Neuronal stem cell (in vitro differentiated cells): ENCODE data around the gene PVR.

Experiments
- DNase-seq: peaks from one replicate; pipeline ENCODE4 v3.0.0-alpha.2; 2013; ENCODE audit warnings: low spot score
- H2AFZ ChIP-seq: one replicate; pipeline ENCODE4 v1.6.1; 2013; ENCODE audit warnings: mild to moderate bottlenecking, low read length, inconsistent platforms
- H2AK5ac ChIP-seq: 2 replicates; pipeline ENCODE4 v1.6.1; 2013; ENCODE audit warnings: low read depth, mild to moderate bottlenecking, inconsistent platforms, low read length, moderate library complexity, mixed read lengths
- H2BK120ac ChIP-seq: 2 replicates; pipeline ENCODE4 v1.6.1; 2013; ENCODE audit warnings: low read depth, mild to moderate bottlenecking, inconsistent platforms, low read length, moderate library complexity, mixed read lengths
- H2BK12ac ChIP-seq: one replicate; pipeline ENCODE4 v1.6.1; 2013; ENCODE audit warnings: low read length, inconsistent platforms
- H2BK15ac ChIP-seq: 2 replicates; pipeline ENCODE4 v1.6.1; 2013; ENCODE audit warnings: mild to moderate bottlenecking, low read length, inconsistent platforms, mixed read lengths
- H2BK5ac ChIP-seq: one replicate; pipeline ENCODE4 v1.6.1; 2013; ENCODE audit warnings: inconsistent platforms, mild to moderate bottlenecking, low read length, moderate library complexity
- H3K14ac ChIP-seq: one replicate; pipeline ENCODE4 v1.6.1; 2013; ENCODE audit warnings: low read length, inconsistent platforms
- H3K18ac ChIP-seq: 2 replicates; pipeline ENCODE4 v1.6.1; 2013; ENCODE audit warnings: low read length, inconsistent platforms
- H3K23ac ChIP-seq: 2 replicates; pipeline ENCODE4 v1.6.1; 2013; ENCODE audit warnings: low read depth, mild to moderate bottlenecking, mixed read lengths, low read length, inconsistent platforms; ENCODE audit not compliant: poor library complexity
- H3K27ac ChIP-seq: replicated peaks from 3 replicates; pipeline ENCODE4 v1.5.1; 2013; ENCODE audit warnings: low read length, inconsistent platforms
- H3K27me3 ChIP-seq, 3 experiments: 2 replicates each; pipeline ENCODE4 v1.6.1; 2013; ENCODE audit warnings: low read length in 3 of 3, mild to moderate bottlenecking in 2 of 3, inconsistent platforms in 1 of 3, low read depth in 1 of 3, mixed read lengths in 1 of 3, moderate library complexity in 1 of 3; ENCODE audit not compliant: control insufficient read depth in 3 of 3, insufficient read depth in 3 of 3
- H3K36me3 ChIP-seq, 2 donors: replicated peaks in 1 of 2; 2 replicates each; pipeline ENCODE4 v1.6.1; 2013; ENCODE audit warnings: low read length in 2 of 2; ENCODE audit not compliant: control insufficient read depth in 2 of 2, insufficient read depth in 2 of 2
- H3K4ac ChIP-seq: 2 replicates; pipeline ENCODE4 v1.6.1; 2013; ENCODE audit warnings: inconsistent platforms, mild to moderate bottlenecking, low read length, moderate library complexity
- H3K4me1 ChIP-seq, 2 donors: 1 replicate in 1 of 2; 2 replicates in 1 of 2; pipeline ENCODE4 v1.6.1; 2013; ENCODE audit warnings: low read length in 2 of 2, low read depth in 1 of 2; ENCODE audit not compliant: control insufficient read depth in 2 of 2, insufficient read depth in 1 of 2
- H3K4me2 ChIP-seq: one replicate; pipeline ENCODE4 v1.6.1; 2013; ENCODE audit warnings: mild to moderate bottlenecking, low read length, inconsistent platforms; ENCODE audit not compliant: insufficient read depth, poor library complexity, severe bottlenecking
- H3K4me3 ChIP-seq, 2 donors: 2 replicates each; pipeline ENCODE4 v1.5.1; 2013; ENCODE audit warnings: low read length in 2 of 2, mild to moderate bottlenecking in 2 of 2, inconsistent platforms in 1 of 2, moderate library complexity in 1 of 2
- H3K79me1 ChIP-seq: one replicate; pipeline ENCODE4 v1.6.1; 2013; ENCODE audit warnings: low read depth, mild to moderate bottlenecking, inconsistent platforms, low read length, moderate library complexity
- H3K9ac ChIP-seq: one replicate; pipeline ENCODE4 v1.6.1; 2013; ENCODE audit warnings: mild to moderate bottlenecking, low read depth, low read length, inconsistent platforms; ENCODE audit not compliant: poor library complexity
- H3K9me3 ChIP-seq, 2 donors: replicated peaks in 1 of 2; 2 replicates each; pipeline versions ENCODE3 to v1.6.1; 2013; ENCODE audit warnings: low read length in 2 of 2, mild to moderate bottlenecking in 2 of 2, inconsistent platforms in 1 of 2, low read depth in 1 of 2, mixed read lengths in 1 of 2, moderate library complexity in 1 of 2; ENCODE audit not compliant: control insufficient read depth in 2 of 2, insufficient read depth in 1 of 2
- H4K8ac ChIP-seq: one replicate; pipeline ENCODE4 v1.6.1; 2013; ENCODE audit warnings: low read depth, mild to moderate bottlenecking, inconsistent platforms, low read length, moderate library complexity
- H4K91ac ChIP-seq: one replicate; pipeline ENCODE4 v1.6.1; 2013; ENCODE audit warnings: low read length, low read depth, mild to moderate bottlenecking, inconsistent platforms; ENCODE audit not compliant: poor library complexity
- WGBS, 2 donors: extraction: QIAGEN DNeasy Blood & Tissue Kit; methylation state at CpG; one replicate each; pipeline ENCODE4 v1.1.7; 2013; ENCODE audit warnings: missing lambda C conversion rate in 2 of 2, mixed read lengths in 1 of 2; ENCODE audit not compliant: insufficient read length in 2 of 2, insufficient replicate concordance in 1 of 2; ENCODE audit errors: extremely low coverage in 2 of 2; 5-methylcytosine and 5-hydroxymethylcytosine counted together

PVR gene

DNA sequence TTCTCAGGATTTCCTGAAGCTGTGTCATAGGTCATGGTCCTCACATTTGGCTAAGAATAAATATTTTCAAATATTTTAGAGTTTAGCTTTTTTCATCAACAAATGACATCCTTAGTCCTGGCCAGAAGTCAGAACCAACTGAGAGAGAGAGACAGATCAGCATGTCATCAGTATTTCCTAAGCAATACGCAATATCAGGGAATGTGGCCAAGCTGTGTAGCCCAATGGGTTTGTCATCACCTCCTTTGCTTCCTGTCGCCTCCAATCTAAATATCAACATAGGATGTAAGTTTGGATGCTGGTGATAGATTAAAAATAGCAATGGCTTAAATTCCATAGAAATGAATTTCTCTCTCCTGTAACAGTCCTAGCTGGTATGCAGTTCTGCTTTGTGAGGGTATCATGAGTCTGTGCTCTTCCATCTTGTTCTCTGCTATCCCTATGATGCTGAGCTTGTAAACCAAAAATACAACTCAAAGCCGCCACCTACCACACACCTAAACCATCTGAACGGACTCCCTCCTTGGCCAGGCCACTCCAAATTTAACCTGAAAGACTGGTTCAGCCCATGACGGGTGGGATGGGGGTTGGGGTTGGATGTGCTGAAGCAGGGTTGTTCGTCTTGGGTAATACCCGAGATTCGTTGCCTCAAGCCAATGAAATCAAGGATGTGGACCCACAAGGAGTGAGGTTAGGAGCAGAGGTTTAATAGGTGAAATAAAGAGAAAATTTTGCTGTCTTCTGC is 40.3 kb upstream of the PVR start:
- Histone ChIP-seq H2AK5ac (no peak overlapping the region), H2BK5ac (no peak overlapping the region), H3K36me3 (no peaks in the 10 kb centered on the region), H3K4ac (no peak overlapping the region), H3K14ac (no peak overlapping the region), H3K4me1 (no peaks in the 10 kb centered on the region), H2AFZ (no peak overlapping the region), H3K27ac (no peak overlapping the region), H3K27me3 (peaks cover 0 to 17% (median 0%) of the 10 kb centered on the region in 3 experiments), H4K8ac (no peak overlapping the region), H3K79me1 (no peaks in the 10 kb centered on the region), H2BK120ac (no peak overlapping the region), H4K91ac (no peak overlapping the region), H2BK15ac (no peak overlapping the region), H3K4me3 (no peak overlapping the region), H3K4me2 (no peak overlapping the region), H2BK12ac (no peak overlapping the region), H3K18ac (no peak overlapping the region), H3K9me3 (no peaks in the 10 kb centered on the region), H3K23ac (no peak overlapping the region), H3K9ac (no peak overlapping the region)
- DNase-seq = no peak
- WGBS, 2 donors = no CpG with 5 or more reads among the region's 8 CpGs

DNA sequence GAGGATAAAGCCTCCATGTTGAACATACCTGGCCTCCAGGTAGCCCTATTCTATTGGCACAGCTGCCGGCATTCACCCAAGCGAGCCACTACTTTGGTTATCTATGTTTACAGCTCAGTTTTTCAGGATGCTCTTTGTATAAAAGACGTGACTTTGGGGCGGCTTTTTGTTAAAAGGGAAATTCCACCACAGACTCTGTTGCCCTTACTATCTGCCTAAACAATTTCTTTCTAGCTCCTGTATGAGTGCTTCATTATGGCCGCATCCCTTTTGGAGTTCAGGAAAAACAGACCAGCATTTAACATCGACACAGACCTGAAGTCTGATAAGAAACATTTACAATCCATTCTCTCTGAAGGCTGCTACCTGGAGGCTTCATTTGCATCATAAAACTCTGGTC is 39.5 kb upstream of the PVR start:
- H3K27me3 ChIP-seq = peaks cover 0 to 17% (median 0%) of the 10 kb centered on the region in 3 experiments
- no peak for DNase-seq
- no peak overlapping the region for H3K4me2 ChIP-seq
- no peak overlapping the region for H2AFZ ChIP-seq
- H3K79me1 ChIP-seq = no peaks in the 10 kb centered on the region
- no peaks in the 10 kb centered on the region for H3K9me3 ChIP-seq
- no peak overlapping the region for H4K8ac ChIP-seq
- no peak overlapping the region for H3K4me3 ChIP-seq
- no peak overlapping the region for H2BK5ac ChIP-seq
- H2BK12ac ChIP-seq = no peak overlapping the region
- no peak overlapping the region for H2BK120ac ChIP-seq
- H3K14ac ChIP-seq = no peak overlapping the region
- H3K18ac ChIP-seq = no peak overlapping the region
- no peaks in the 10 kb centered on the region for H3K36me3 ChIP-seq
- H4K91ac ChIP-seq = no peak overlapping the region
- WGBS, 2 donors = no CpG with 5 or more reads among the region's 6 CpGs
- no peaks in the 10 kb centered on the region for H3K4me1 ChIP-seq
- H3K9ac ChIP-seq = no peak overlapping the region
- H2AK5ac ChIP-seq = no peak overlapping the region
- H3K27ac ChIP-seq = no peak overlapping the region
- H3K4ac ChIP-seq = no peak overlapping the region
- H2BK15ac ChIP-seq = no peak overlapping the region
- no peak overlapping the region for H3K23ac ChIP-seq

DNA sequence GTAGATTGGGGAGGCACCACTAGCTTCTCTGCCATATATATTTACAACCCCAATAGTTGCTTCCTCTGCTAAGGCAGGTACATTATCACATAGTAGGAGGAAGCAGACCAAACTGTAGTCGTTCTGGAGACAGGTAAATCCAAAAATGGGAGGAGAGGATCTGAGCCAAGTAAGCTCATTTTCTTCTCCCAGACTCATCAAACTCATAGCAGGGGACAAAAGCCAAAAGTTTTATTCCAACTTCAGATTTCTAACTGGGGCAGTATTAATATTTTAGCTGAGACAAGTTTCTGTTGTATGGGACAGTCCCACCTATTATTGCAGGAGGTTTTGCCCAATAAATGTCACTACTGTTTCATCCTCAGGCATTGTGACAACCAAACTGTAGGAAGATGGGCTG is 38.2 kb upstream of the PVR start:
- no peak overlapping the region for H3K14ac ChIP-seq
- no peak overlapping the region for H3K18ac ChIP-seq
- no peaks in the 10 kb centered on the region for H3K4me1 ChIP-seq
- H3K23ac ChIP-seq = no peak overlapping the region
- no peak overlapping the region for H2BK15ac ChIP-seq
- H2BK5ac ChIP-seq = no peak overlapping the region
- no peak overlapping the region for H2AFZ ChIP-seq
- no peak overlapping the region for H2BK12ac ChIP-seq
- no peak overlapping the region for H3K27ac ChIP-seq
- H4K8ac ChIP-seq = no peak overlapping the region
- no peak overlapping the region for H4K91ac ChIP-seq
- H3K4me2 ChIP-seq = no peak overlapping the region
- H3K4me3 ChIP-seq = no peak overlapping the region
- WGBS, 2 donors = no CpG with 5 or more reads among the region's 1 CpG
- no peaks in the 10 kb centered on the region for H3K36me3 ChIP-seq
- H3K9ac ChIP-seq = no peak overlapping the region
- no peaks in the 10 kb centered on the region for H3K9me3 ChIP-seq
- no peaks in the 10 kb centered on the region for H3K79me1 ChIP-seq
- H3K27me3 ChIP-seq = peaks cover 0 to 10% (median 0%) of the 10 kb centered on the region in 3 experiments
- DNase-seq = no peak
- H2AK5ac ChIP-seq = no peak overlapping the region
- no peak overlapping the region for H3K4ac ChIP-seq
- no peak overlapping the region for H2BK120ac ChIP-seq

DNA sequence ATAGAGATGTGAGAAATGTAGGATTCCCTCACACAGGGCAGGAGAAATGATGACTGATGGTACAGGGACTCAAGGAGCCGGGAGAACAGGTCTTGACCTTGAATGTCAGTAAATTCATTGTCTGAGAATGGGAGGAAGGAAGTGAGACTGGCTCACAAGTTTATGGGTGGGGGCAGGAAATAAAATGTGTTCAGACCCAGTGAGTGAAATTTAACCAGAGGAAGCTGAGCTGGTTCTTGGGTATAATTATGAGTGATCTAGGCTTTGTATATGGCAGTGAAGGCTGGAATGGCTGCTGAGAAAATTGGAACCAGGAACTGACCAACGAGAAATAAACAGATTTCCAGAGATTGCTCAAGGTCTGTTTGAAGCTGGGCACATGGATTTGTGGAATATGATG is 36.7 kb upstream of the PVR start:
- Histone ChIP-seq H3K4ac (no peak overlapping the region), H2BK15ac (no peak overlapping the region), H3K4me1 (no peaks in the 10 kb centered on the region), H3K9me3 (no peaks in the 10 kb centered on the region), H3K23ac (no peak overlapping the region), H3K14ac (no peak overlapping the region), H3K79me1 (no peaks in the 10 kb centered on the region), H4K8ac (no peak overlapping the region), H4K91ac (no peak overlapping the region), H3K36me3 (no peaks in the 10 kb centered on the region), H3K27ac (no peak overlapping the region), H2AFZ (no peak overlapping the region), H3K4me3 (no peak overlapping the region), H3K9ac (no peak overlapping the region), H2BK5ac (no peak overlapping the region), H3K27me3 (no peaks in the 10 kb centered on the region), H3K18ac (no peak overlapping the region), H2BK120ac (no peak overlapping the region), H2AK5ac (no peak overlapping the region), H3K4me2 (no peak overlapping the region), H2BK12ac (no peak overlapping the region)
- WGBS, 2 donors = no CpG with 5 or more reads among the region's 2 CpGs
- no peak for DNase-seq
